ENCODE measurements around the gene EGR1.
"Not testable (repeated sequence)": the region's sequence is repeated elsewhere in the genome, so short reads cannot be mapped to it uniquely, and the experiment has no call there.

The EGR1 gene

GRCh38 chr5:138506370-138507306 is 41.4 kb downstream of the EGR1 start:
- DNase-seq (ENCODE audit: extremely low read depth, low read depth): no peak
- no peak overlapping the region for H3K4me3 ChIP-seq (replicated peaks; ENCODE audit: low read depth, low read length)
- TF ChIP-seq CTCF (IDR thresholded peaks at IDR 0.05; ENCODE audit: low read depth, low read length, missing control alignments): no peak

- not testable (repeated sequence) for DNase-seq (ENCODE audit: extremely low read depth, low read depth); H3K4me3 ChIP-seq (replicated peaks; ENCODE audit: low read depth, low read length)
These were observed 42.2 kb downstream of the EGR1 start for GRCh38 chr5:138507485-138507884.

- no peak overlapping the region for H3K4me3 ChIP-seq (replicated peaks; ENCODE audit: low read depth, low read length)
- no peak for DNase-seq (ENCODE audit: extremely low read depth, low read depth)
- TF ChIP-seq CTCF (IDR thresholded peaks at IDR 0.05; ENCODE audit: low read depth, low read length, missing control alignments): no peak
These were observed 43.7 kb downstream of the EGR1 start for GRCh38 chr5:138508958-138509357.

- H3K4me3 ChIP-seq (replicated peaks; ENCODE audit: low read depth, low read length): no peak overlapping the region
- no peak for DNase-seq (ENCODE audit: extremely low read depth, low read depth)
- no peak for TF ChIP-seq CTCF (IDR thresholded peaks at IDR 0.05; ENCODE audit: low read depth, low read length, missing control alignments)
These were observed 48.7 kb downstream of the EGR1 start for GRCh38 chr5:138514021-138514420.

GRCh38 chr5:138515556-138516245 is 50.4 kb downstream of the EGR1 start:
- no peak overlapping the region for H3K4me3 ChIP-seq (replicated peaks; ENCODE audit: low read depth, low read length)
- TF ChIP-seq CTCF (IDR thresholded peaks at IDR 0.05; ENCODE audit: low read depth, low read length, missing control alignments): no peak
- no peak for DNase-seq (ENCODE audit: extremely low read depth, low read depth)

GRCh38 chr5:138517437-138517836 is 52.2 kb downstream of the EGR1 start:
- DNase-seq (ENCODE audit: extremely low read depth, low read depth): no peak
- no peak overlapping the region for H3K4me3 ChIP-seq (replicated peaks; ENCODE audit: low read depth, low read length)
- no peak for TF ChIP-seq CTCF (IDR thresholded peaks at IDR 0.05; ENCODE audit: low read depth, low read length, missing control alignments)

Data from HFF-Myc (cell line).